GM12878 (cell line): ENCODE data around the gene DEK.

Source experiments
- CHD1 ChIP-seq: IDR thresholded peaks from 2 replicates; pipeline ENCODE4 v1.6.1; 2012; ENCODE audit warnings: low read depth, low read length, improper control_type of control experiment
- CTCF ChIP-seq, 3 experiments: IDR thresholded peaks in 2 of 3; conservative IDR thresholded peaks in 1 of 3; 2 replicates each; pipeline ENCODE4 v1.5.1; 2011; ENCODE audit warnings: low read depth in 3 of 3, low read length in 3 of 3, mild to moderate bottlenecking in 3 of 3, control low read depth in 2 of 3, moderate library complexity in 2 of 3, inconsistent platforms in 1 of 3, mixed read lengths in 1 of 3; ENCODE audit not compliant: control insufficient read depth in 2 of 3, insufficient read depth in 1 of 3; ENCODE audit errors: extremely low read depth in 1 of 3

- TF ChIP-seq CTCF (IDR thresholded peaks at IDR 0.05 in 2 of 3, conservative IDR thresholded peaks at IDR 0.05 in 1 of 3; ENCODE audit: control insufficient read depth in 2 of 3, extremely low read depth in 1 of 3, insufficient read depth in 1 of 3, low read depth in 3 of 3, low read length in 3 of 3) = no peak
- TF ChIP-seq CHD1 = no peak
These were observed 13.1 kb upstream of the DEK start for GRCh38 chr6:18277237-18278006.
